Duodenal mucosa (tissue), 2 donors: ENCODE data around the gene CDH20.

Experiments used
- H3K27ac ChIP-seq: one replicate; pipeline ENCODE4 v1.7.0; 2013; ENCODE audit warnings: low read depth, low read length
- H3K27me3 ChIP-seq, 2 donors: one replicate each; pipeline ENCODE4 v1.7.0; 2013; ENCODE audit warnings: low read length in 2 of 2, control low read depth in 1 of 2; ENCODE audit not compliant: insufficient read depth in 2 of 2, control insufficient read depth in 1 of 2
- H3K36me3 ChIP-seq, 2 donors: one replicate each; pipeline ENCODE4 v1.7.0; 2013; ENCODE audit warnings: low read length in 2 of 2, control low read depth in 1 of 2; ENCODE audit not compliant: insufficient read depth in 2 of 2, control insufficient read depth in 1 of 2
- H3K4me1 ChIP-seq, 2 donors: one replicate each; pipeline ENCODE4 v1.7.0; 2013; ENCODE audit warnings: low read length in 2 of 2, control low read depth in 1 of 2; ENCODE audit not compliant: insufficient read depth in 2 of 2, control insufficient read depth in 1 of 2
- H3K4me3 ChIP-seq, 2 donors: one replicate each; pipeline ENCODE4 v1.7.0; 2013; ENCODE audit warnings: low read length in 2 of 2, low read depth in 1 of 2
- H3K9ac ChIP-seq, 2 donors: one replicate each; pipeline ENCODE4 v1.7.0; 2013; ENCODE audit warnings: low read length in 2 of 2, low read depth in 1 of 2
- H3K9me3 ChIP-seq, 2 donors: one replicate each; pipeline ENCODE4 v1.7.0; 2013; ENCODE audit warnings: low read length in 2 of 2, control low read depth in 1 of 2; ENCODE audit not compliant: control insufficient read depth in 1 of 2

Gene CDH20

GRCh38 chr18:61333271-61333745, at the start of gene CDH20:
Gene CDH20 (plus strand): TSS chr18:61333430.
- H3K27ac ChIP-seq: no peak within 1 kb of the TSS
- H3K9me3 ChIP-seq: no peaks in the 10 kb centered on the region
- no peak within 1 kb of the TSS for H3K9ac ChIP-seq
- H3K27me3 ChIP-seq: peaks cover 24 to 45% of the 10 kb centered on the region in 2 donors
- H3K4me3 ChIP-seq: no peak within 1 kb of the TSS
- no peaks in the 10 kb centered on the region for H3K4me1 ChIP-seq
- H3K36me3 ChIP-seq: no peaks in the 10 kb centered on the region

- Histone ChIP-seq H3K27ac (no peak overlapping the region), H3K36me3 (no peaks in the 10 kb centered on the region), H3K4me1 (no peaks in the 10 kb centered on the region), H3K9ac (no peak overlapping the region), H3K27me3 (no peaks in the 10 kb centered on the region), H3K4me3 (no peak overlapping the region), H3K9me3 (peaks cover 0 to 6% of the 10 kb centered on the region in 2 donors)
These were observed 49.2 kb upstream of the CDH20 start for GRCh38 chr18:61284039-61284438.

DNA sequence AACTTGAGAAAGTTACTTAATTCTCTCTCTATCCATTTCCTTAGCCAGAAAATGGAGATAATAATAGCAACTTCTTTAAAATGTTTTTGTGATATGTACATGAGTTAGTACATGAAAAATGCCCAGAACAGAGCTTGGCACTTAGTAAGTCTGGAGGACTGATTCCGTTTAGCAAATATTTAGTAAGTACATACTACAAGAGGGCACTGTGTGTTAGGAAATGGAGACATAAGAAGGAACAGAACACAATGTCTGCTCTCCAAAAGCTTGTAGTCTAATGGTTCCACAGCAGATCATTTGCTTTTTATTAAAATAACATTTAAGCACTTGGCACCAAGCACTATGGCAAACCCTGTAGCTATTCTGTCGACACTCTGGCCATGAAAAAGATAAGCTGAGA, 47.5 kb upstream of the CDH20 start:
- H3K27me3 ChIP-seq: no peaks in the 10 kb centered on the region
- H3K9ac ChIP-seq: no peak overlapping the region
- no peak overlapping the region for H3K27ac ChIP-seq
- peaks cover 0 to 3% of the 10 kb centered on the region in 2 donors for H3K9me3 ChIP-seq
- no peaks in the 10 kb centered on the region for H3K4me1 ChIP-seq
- no peaks in the 10 kb centered on the region for H3K36me3 ChIP-seq
- H3K4me3 ChIP-seq: no peak overlapping the region

GRCh38 chr18:61286867-61287266, 46.4 kb upstream of the CDH20 start:
- no peak overlapping the region for H3K27ac ChIP-seq
- H3K27me3 ChIP-seq: no peaks in the 10 kb centered on the region
- H3K9ac ChIP-seq: no peak overlapping the region
- no peaks in the 10 kb centered on the region for H3K4me1 ChIP-seq
- H3K9me3 ChIP-seq: no peaks in the 10 kb centered on the region
- no peaks in the 10 kb centered on the region for H3K36me3 ChIP-seq
- no peak overlapping the region for H3K4me3 ChIP-seq

DNA sequence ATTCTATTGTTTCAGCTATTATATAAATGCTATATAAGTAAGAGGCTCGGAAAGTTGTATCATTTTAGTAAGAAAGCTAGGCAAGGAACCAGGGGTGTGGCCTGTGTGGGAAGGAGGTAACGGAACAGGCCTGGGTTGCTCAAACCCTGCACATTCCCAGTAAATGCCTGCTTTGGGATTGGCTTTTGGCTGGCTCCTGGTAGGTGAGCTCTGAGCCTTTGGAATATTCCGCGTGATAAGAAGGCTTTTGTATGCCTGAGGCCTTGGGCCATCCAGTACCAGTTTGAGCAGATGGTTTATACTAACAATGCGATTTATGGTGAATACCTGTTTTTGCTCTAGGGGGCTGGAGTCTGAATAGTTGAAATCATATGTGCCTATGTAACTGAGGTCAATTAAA, 42.6 kb upstream of the CDH20 start:
- Histone ChIP-seq H3K9me3 (no peaks in the 10 kb centered on the region), H3K27ac (no peak overlapping the region), H3K27me3 (no peaks in the 10 kb centered on the region), H3K36me3 (no peaks in the 10 kb centered on the region), H3K9ac (no peak overlapping the region), H3K4me3 (no peak overlapping the region), H3K4me1 (no peaks in the 10 kb centered on the region)

DNA sequence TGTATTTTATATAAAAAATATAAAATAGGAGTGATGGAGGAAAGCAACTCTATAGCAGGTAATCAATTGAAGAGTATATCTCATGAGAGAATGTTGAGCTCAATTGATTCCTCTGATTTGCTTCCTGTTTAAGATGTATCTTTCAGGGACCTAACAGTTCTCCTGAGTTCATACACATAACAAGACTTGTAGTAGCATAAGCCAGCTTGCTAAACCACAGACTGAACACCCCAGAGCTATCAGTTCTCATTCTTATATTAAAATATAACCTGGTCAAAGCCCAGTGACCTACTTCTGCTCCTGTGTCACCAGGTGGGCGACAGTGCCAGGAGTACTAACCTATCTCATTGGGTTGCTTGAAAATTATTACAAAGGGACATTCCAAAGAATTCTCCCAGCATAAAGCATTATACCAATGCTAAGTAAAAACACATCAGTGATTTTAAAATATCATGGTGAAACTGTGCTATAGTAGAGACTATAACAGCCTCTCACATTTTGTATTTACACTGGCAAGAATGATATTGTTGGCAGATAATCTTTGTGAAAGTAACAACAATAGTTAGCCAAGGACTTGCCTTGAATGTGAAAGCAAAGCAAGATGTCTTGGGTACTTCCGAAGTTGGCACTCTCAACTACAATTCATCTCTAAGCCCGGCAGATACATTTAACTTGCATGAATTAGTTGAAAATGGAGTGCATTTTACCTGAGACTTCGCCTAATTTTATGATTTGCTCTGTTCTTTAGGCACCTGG, 40.8 kb upstream of the CDH20 start:
- Histone ChIP-seq H3K4me1 (no peaks in the 10 kb centered on the region), H3K9me3 (no peaks in the 10 kb centered on the region), H3K36me3 (no peaks in the 10 kb centered on the region), H3K4me3 (no peak overlapping the region), H3K27me3 (no peaks in the 10 kb centered on the region), H3K9ac (no peak overlapping the region), H3K27ac (no peak overlapping the region)

DNA sequence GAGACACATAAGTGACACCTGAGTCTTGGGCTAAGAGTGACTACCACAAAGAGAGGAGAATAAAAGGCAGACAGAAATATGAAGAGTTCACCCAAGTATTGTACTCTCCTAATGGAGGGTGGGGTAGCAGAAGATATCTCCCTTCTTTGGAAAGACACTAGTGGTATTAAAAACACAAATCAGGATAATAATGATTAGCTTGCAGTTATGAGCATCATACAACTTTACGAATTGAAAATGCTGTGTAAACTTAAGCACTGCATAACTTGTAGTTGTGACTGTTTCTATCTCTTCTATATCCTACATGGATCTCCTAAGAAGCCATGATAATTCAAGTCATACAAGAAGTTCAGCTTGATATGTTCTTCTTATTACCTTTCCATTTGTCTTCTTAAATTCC, 38.1 kb upstream of the CDH20 start:
- no peak overlapping the region for H3K4me3 ChIP-seq
- no peaks in the 10 kb centered on the region for H3K9me3 ChIP-seq
- no peaks in the 10 kb centered on the region for H3K4me1 ChIP-seq
- H3K27me3 ChIP-seq: no peaks in the 10 kb centered on the region
- no peaks in the 10 kb centered on the region for H3K36me3 ChIP-seq
- H3K9ac ChIP-seq: no peak overlapping the region
- no peak overlapping the region for H3K27ac ChIP-seq

- Histone ChIP-seq H3K9ac (no peak overlapping the region), H3K4me3 (no peak overlapping the region), H3K36me3 (no peaks in the 10 kb centered on the region), H3K4me1 (no peaks in the 10 kb centered on the region), H3K9me3 (no peaks in the 10 kb centered on the region), H3K27me3 (no peaks in the 10 kb centered on the region), H3K27ac (no peak overlapping the region)
These were observed 25.2 kb upstream of the CDH20 start for GRCh38 chr18:61308004-61308403.

DNA sequence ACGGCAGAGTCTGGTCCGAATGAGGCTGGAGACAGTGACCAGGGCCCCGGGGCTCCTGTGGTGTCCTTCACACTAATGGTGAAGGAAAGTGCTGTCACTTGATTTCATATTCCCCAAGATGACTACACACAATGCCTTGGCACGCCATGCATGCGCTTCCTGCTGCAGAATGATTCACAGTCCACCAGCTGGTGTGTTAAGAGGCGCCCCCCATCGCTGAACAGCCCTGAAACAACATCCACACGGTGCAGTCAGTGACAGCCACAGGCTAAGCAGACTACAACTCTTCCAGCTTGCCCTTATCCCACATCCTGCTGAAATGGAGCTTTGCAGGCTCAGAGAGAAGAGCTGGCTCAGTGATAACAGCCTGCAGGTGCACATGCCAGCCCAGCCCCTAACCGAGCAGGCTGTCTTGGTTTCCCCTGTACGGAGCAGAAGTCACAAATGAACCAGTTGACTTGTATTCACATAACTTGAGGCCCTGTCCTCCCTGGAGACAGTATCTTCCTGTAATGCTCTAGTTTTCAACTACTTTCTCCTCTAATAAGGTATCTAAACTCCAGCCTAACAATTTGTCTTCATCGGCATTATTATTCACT, 24.3 kb upstream of the CDH20 start:
- H3K27ac ChIP-seq: no peak overlapping the region
- H3K9ac ChIP-seq: no peak overlapping the region
- no peaks in the 10 kb centered on the region for H3K36me3 ChIP-seq
- no peaks in the 10 kb centered on the region for H3K27me3 ChIP-seq
- no peaks in the 10 kb centered on the region for H3K9me3 ChIP-seq
- no peaks in the 10 kb centered on the region for H3K4me1 ChIP-seq
- H3K4me3 ChIP-seq: no peak overlapping the region

GRCh38 chr18:61322265-61322873, 10.9 kb upstream of the CDH20 start:
- Histone ChIP-seq H3K9me3 (no peaks in the 10 kb centered on the region), H3K4me1 (no peaks in the 10 kb centered on the region), H3K27me3 (no peaks in the 10 kb centered on the region), H3K9ac (no peak overlapping the region), H3K36me3 (no peaks in the 10 kb centered on the region), H3K27ac (no peak overlapping the region), H3K4me3 (no peak overlapping the region)
